Liver (tissue), 9 donors: ENCODE data around the gene GXYLT2. TPM values are rescaled to one million over a fixed set of nuclear protein-coding genes. Genes with fewer than 3 reads are reported as not detected.

Source experiments
- DNase-seq: peaks from one replicate; pipeline ENCODE4 v3.0.0-alpha.2; 2017; ENCODE audit warnings: low spot score
- H3K27ac ChIP-seq, 2 donors: one replicate each; pipeline ENCODE4 v1.7.0; 2013; ENCODE audit warnings: inconsistent platforms in 2 of 2, low read length in 2 of 2, control low read depth in 1 of 2, low read depth in 1 of 2, mild to moderate bottlenecking in 1 of 2
- H3K27me3 ChIP-seq, 4 donors: one replicate each; pipeline versions ENCODE4 v1.6.1 to v1.7.0; 2013; ENCODE audit warnings: low read length in 3 of 4, inconsistent platforms in 1 of 4, mild to moderate bottlenecking in 1 of 4, moderate library complexity in 1 of 4; ENCODE audit not compliant: control insufficient read depth in 4 of 4, insufficient read depth in 4 of 4
- H3K36me3 ChIP-seq, 4 donors: one replicate each; pipeline versions ENCODE4 v1.6.1 to v1.7.0; 2013; ENCODE audit warnings: low read length in 3 of 4, mild to moderate bottlenecking in 3 of 4, low read depth in 1 of 4, moderate library complexity in 1 of 4; ENCODE audit not compliant: control insufficient read depth in 4 of 4, insufficient read depth in 3 of 4
- H3K4me1 ChIP-seq, 4 donors: one replicate each; pipeline versions ENCODE4 v1.6.1 to v1.7.0; 2013; ENCODE audit warnings: low read length in 3 of 4, mild to moderate bottlenecking in 3 of 4, moderate library complexity in 1 of 4; ENCODE audit not compliant: control insufficient read depth in 4 of 4, insufficient read depth in 4 of 4
- H3K4me3 ChIP-seq, 3 donors: one replicate each; pipeline versions ENCODE4 v1.6.1 to v1.7.0; 2013; ENCODE audit warnings: low read length in 3 of 3, control low read depth in 1 of 3, low read depth in 1 of 3, mild to moderate bottlenecking in 1 of 3
- H3K9ac ChIP-seq, 2 donors: one replicate each; pipeline ENCODE4 v1.7.0; 2013; ENCODE audit warnings: low read length in 2 of 2, mild to moderate bottlenecking in 2 of 2, moderate library complexity in 2 of 2, control low read depth in 1 of 2, low read depth in 1 of 2
- H3K9me3 ChIP-seq, 4 donors: one replicate each; pipeline versions ENCODE4 v1.6.1 to v1.7.0; 2013; ENCODE audit warnings: low read length in 3 of 4; ENCODE audit not compliant: control insufficient read depth in 4 of 4
- ATF3 ChIP-seq: IDR thresholded peaks from 2 replicates; pipeline ENCODE4 v1.6.1; 2016; ENCODE audit warnings: antibody characterized with exemption
- EGR1 ChIP-seq, 2 donors: IDR thresholded peaks; 2 replicates each; pipeline ENCODE4 v1.6.1; 2016 to 2018; ENCODE audit warnings: antibody characterized with exemption in 2 of 2, low read depth in 2 of 2
- FOXA1 ChIP-seq: IDR thresholded peaks from 2 replicates; pipeline ENCODE4 v1.6.1; 2016; ENCODE audit warnings: antibody characterized with exemption
- FOXA2 ChIP-seq: IDR thresholded peaks from 2 replicates; pipeline ENCODE4 v1.6.1; 2016; ENCODE audit warnings: antibody characterized with exemption
- GABPA ChIP-seq, 2 donors: IDR thresholded peaks in 1 of 2; conservative IDR thresholded peaks in 1 of 2; 2 replicates each; pipeline ENCODE4 v1.6.1; 2016; ENCODE audit warnings: antibody characterized with exemption in 2 of 2, mild to moderate bottlenecking in 1 of 2, moderate library complexity in 1 of 2
- HNF4A ChIP-seq, 2 donors: conservative IDR thresholded peaks; 2 replicates each; pipeline ENCODE4 v1.6.1; 2016; ENCODE audit warnings: antibody characterized with exemption in 2 of 2, mild to moderate bottlenecking in 2 of 2
- HNF4G ChIP-seq: IDR thresholded peaks from 2 replicates; pipeline ENCODE4 v1.6.1; 2016; ENCODE audit warnings: antibody characterized with exemption
- JUND ChIP-seq, 2 donors: IDR thresholded peaks; 2 replicates each; pipeline ENCODE4 v1.6.1; 2016; ENCODE audit warnings: antibody characterized with exemption in 2 of 2
- MAX ChIP-seq: IDR thresholded peaks from 2 replicates; pipeline ENCODE4 v1.6.1; 2016; ENCODE audit warnings: antibody characterized with exemption
- NR2F2 ChIP-seq: IDR thresholded peaks from 2 replicates; pipeline ENCODE4 v1.6.1; 2016; ENCODE audit warnings: antibody characterized with exemption
- RAD21 ChIP-seq, 2 donors: IDR thresholded peaks; 2 replicates each; pipeline ENCODE4 v1.6.1; 2016; ENCODE audit warnings: antibody characterized with exemption in 2 of 2, mild to moderate bottlenecking in 2 of 2
- REST ChIP-seq: IDR thresholded peaks from 2 replicates; pipeline ENCODE4 v1.6.1; 2016; ENCODE audit warnings: antibody characterized with exemption, mild to moderate bottlenecking
- RXRA ChIP-seq, 2 donors: IDR thresholded peaks; 2 replicates each; pipeline ENCODE4 v1.6.1; 2017 to 2018; ENCODE audit warnings: antibody characterized with exemption in 2 of 2, mild to moderate bottlenecking in 1 of 2
- SP1 ChIP-seq: IDR thresholded peaks from 2 replicates; pipeline ENCODE4 v1.6.1; 2018; ENCODE audit warnings: antibody characterized with exemption, mild to moderate bottlenecking
- TAF1 ChIP-seq: conservative IDR thresholded peaks from 2 replicates; pipeline ENCODE4 v1.6.1; 2016; ENCODE audit warnings: antibody characterized with exemption, mild to moderate bottlenecking
- YY1 ChIP-seq: IDR thresholded peaks from 2 replicates; pipeline ENCODE4 v1.6.1; 2016; ENCODE audit warnings: antibody characterized with exemption, mild to moderate bottlenecking
- ZBTB33 ChIP-seq: IDR thresholded peaks from 2 replicates; pipeline ENCODE4 v1.6.1; 2016; ENCODE audit warnings: antibody characterized with exemption
- WGBS: extraction: QIAGEN DNeasy Blood & Tissue Kit; methylation state at CpG from one replicate; pipeline ENCODE4 v1.1.7; 2013; 5-methylcytosine and 5-hydroxymethylcytosine counted together
- polyA plus RNA-seq, 2 donors: library from polyadenylated mRNA; stranded (reverse) in 1 of 2; unstranded in 1 of 2; fragments of 200-250 nt in 1 of 2; fragments of >200 nt in 1 of 2; fragmentation: Nextera tagmentation in 1 of 2; extraction: Ambion mirVana in 1 of 2; gene quantifications; one replicate each; pipeline versions ENCODE4 v1.2.1 to v1.2.3, GENCODE V29; 2013 to 2015
- total RNA-seq, 2 donors: library from RNA; depleted of rRNA; stranded (reverse); fragments of >200 nt; gene quantifications; one replicate each; pipeline ENCODE4 v1.2.3, GENCODE V29; 2014
- TF ChIP-seq, protein P1 (sequence below): fragments of 150-350 bp; IDR thresholded peaks from 2 replicates; pipeline ENCODE4 v1.5.1; 2017; ENCODE audit warnings: improper control_type of control experiment, low read depth, low read length; ENCODE audit not compliant: missing input control
- donor health status: healthy.
- donor health status: healthy.
- donor health status: healthy.
- donor health status: healthy.
- donor health status: healthy.

Gene GXYLT2
- total and polyA plus RNA-seq, 4 donors: 0.06 to 0.98 (median 0.10) TPM

DNA sequence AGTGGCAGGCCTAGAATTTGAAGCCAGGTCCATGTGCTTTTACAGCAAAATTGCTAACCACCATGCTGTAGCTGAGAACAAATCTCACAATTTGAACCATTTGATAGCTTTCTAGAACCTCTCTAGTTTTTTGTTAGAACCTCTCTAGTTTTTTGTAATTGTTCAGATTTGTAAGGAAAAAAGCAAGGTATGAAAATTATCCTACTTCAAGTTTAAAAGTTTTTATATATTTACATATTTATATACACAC lies 9.8 kb downstream of the GXYLT2 start:
- H3K27ac ChIP-seq: no peak overlapping the region
- DNase-seq: no peak
- H3K36me3 ChIP-seq: no peaks in the 10 kb centered on the region
- no peaks in the 10 kb centered on the region for H3K4me1 ChIP-seq
- H3K27me3 ChIP-seq: no peaks in the 10 kb centered on the region
- no peak overlapping the region for H3K4me3 ChIP-seq
- H3K9ac ChIP-seq: no peak overlapping the region
- H3K9me3 ChIP-seq: no peaks in the 10 kb centered on the region
- TF ChIP-seq NR2F2 (no peak), EGR1 (IDR thresholded peaks at IDR 0.05; ENCODE audit: low read depth in 2 of 2) (no peak), GABPA (IDR thresholded peaks at IDR 0.05 in 1 of 2, conservative IDR thresholded peaks at IDR 0.05 in 1 of 2) (no peak), JUND (IDR thresholded peaks at IDR 0.05) (no peak), TAF1 (no peak), HNF4G (no peak), ZBTB33 (no peak), YY1 (no peak), REST (no peak), ATF3 (no peak), SP1 (no peak)

- H3K27me3 ChIP-seq: no peaks in the 10 kb centered on the region
- no peak overlapping the region for H3K9ac ChIP-seq
- no peak overlapping the region for H3K27ac ChIP-seq
- no peaks in the 10 kb centered on the region for H3K36me3 ChIP-seq
- no peak for TF ChIP-seq REST
- TF ChIP-seq RAD21 (IDR thresholded peaks at IDR 0.05): no peak
- TF ChIP-seq SP1: no peak
- no peak for TF ChIP-seq RXRA (IDR thresholded peaks at IDR 0.05)
- no peak for TF ChIP-seq YY1
- no peak for TF ChIP-seq MAX
- TF ChIP-seq JUND (IDR thresholded peaks at IDR 0.05): no peak
- TF ChIP-seq HNF4G: no peak
- TF ChIP-seq HNF4A (conservative IDR thresholded peaks at IDR 0.05): no peak
- TF ChIP-seq FOXA1: no peak
- TF ChIP-seq FOXA2: no peak
- TF ChIP-seq ZBTB33: no peak
- TF ChIP-seq, protein P1, sequence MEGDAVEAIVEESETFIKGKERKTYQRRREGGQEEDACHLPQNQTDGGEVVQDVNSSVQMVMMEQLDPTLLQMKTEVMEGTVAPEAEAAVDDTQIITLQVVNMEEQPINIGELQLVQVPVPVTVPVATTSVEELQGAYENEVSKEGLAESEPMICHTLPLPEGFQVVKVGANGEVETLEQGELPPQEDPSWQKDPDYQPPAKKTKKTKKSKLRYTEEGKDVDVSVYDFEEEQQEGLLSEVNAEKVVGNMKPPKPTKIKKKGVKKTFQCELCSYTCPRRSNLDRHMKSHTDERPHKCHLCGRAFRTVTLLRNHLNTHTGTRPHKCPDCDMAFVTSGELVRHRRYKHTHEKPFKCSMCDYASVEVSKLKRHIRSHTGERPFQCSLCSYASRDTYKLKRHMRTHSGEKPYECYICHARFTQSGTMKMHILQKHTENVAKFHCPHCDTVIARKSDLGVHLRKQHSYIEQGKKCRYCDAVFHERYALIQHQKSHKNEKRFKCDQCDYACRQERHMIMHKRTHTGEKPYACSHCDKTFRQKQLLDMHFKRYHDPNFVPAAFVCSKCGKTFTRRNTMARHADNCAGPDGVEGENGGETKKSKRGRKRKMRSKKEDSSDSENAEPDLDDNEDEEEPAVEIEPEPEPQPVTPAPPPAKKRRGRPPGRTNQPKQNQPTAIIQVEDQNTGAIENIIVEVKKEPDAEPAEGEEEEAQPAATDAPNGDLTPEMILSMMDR: no peak
- TF ChIP-seq NR2F2: no peak
- TF ChIP-seq TAF1: no peak
- no peak for TF ChIP-seq EGR1 (IDR thresholded peaks at IDR 0.05; ENCODE audit: low read depth in 2 of 2)
- no peak for TF ChIP-seq ATF3
- TF ChIP-seq GABPA (IDR thresholded peaks at IDR 0.05 in 1 of 2, conservative IDR thresholded peaks at IDR 0.05 in 1 of 2): no peak
- no peak for DNase-seq
- 83% methylated on average over 6 of the region's 6 CpGs for WGBS
- no peaks in the 10 kb centered on the region for H3K9me3 ChIP-seq
- H3K4me1 ChIP-seq: no peaks in the 10 kb centered on the region
- H3K4me3 ChIP-seq: no peak overlapping the region
Observed at GRCh38 chr3:72899349-72899765, 11.5 kb downstream of the GXYLT2 start.
